ENCODE measurements around the gene ISOC2.
"Not testable (repeated sequence)": the region's sequence is repeated elsewhere in the genome, so short reads cannot be mapped to it uniquely, and the experiment has no call there.

ISOC2 gene

DNA sequence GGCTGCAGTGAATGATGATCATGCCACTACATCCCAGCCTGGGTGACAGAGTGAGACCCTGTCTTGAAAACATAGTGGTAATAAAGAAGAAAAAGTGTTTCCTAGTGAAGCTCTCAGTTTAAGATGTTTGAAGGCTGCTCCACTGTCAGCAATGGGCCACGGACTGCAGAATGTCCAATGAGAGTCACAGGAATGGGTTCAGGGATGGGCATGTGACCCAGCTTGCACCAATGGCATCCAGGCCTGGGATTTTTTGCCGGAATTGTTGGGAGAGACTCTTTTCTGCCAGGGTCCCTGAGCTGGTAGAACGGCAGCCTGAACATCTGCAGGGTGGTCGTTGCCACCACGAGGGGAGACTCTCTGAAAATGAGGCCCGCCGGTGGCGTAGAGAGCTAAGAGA is 24.6 kb downstream of the ISOC2 start:
- no peak for DNase-seq

DNA sequence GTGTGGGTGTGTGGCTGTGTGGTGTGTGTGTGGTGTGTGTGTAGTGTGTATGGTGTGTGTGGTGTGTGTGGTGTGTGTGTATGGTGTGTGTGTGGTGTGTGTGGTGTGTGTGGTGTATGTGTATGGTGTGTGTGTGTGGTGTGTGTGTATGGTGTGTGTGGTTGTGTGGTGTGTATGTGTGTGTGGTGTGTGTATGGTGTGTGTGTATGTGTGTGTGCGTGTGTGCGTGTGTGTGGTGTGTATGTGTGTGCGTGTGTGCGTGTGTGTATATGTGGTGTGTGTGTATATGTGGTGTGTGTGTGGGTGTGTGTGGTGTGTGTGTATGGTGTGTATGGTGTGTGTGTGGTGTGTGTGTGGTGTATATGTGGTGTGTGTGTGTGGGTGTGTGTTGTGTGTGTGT is 26.4 kb downstream of the ISOC2 start:
- DNase-seq, result no peak

- no peak for DNase-seq
Measured at GRCh38 chr19:55434356-55434919, 27.0 kb downstream of the ISOC2 start.

- no peak for DNase-seq
Measured at GRCh38 chr19:55433292-55433691, 28.1 kb downstream of the ISOC2 start.

DNA sequence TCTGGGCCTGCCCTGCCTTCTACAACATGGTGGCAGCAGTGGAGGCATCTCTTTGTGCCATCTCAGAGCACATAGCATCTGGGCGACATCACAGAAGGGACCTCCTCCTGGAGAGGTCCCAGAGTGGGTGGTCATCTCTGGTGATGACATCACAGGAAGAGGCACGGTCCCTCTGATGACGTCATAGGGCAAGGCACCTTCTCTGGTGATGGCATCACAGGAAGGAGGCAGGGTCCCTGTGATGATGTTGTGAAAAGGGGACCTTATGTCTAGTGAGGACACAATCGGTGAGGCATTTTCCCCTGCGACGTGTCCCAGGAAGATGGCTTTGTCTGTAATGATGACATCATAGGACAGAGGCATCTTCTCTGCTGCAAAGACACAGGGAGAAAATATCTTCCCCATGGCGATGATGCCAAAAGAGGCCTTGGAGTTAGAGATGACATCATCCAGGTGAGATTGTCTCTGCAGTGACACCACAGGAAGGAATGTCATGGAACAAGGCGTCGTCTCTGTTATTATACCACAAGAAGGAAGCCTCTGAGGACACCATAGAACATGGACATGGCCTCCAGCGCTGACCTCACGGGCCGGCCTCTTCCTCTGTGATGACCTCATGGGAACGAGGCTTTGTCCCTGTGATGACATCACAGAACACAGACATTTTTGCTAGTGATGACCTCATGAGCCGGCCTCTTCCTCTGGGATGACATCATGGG is 29.0 kb downstream of the ISOC2 start:
- DNase-seq, result no peak

- DNase-seq, result no peak
Measured at GRCh38 chr19:55431183-55431582, 30.3 kb downstream of the ISOC2 start.

GRCh38 chr19:55426042-55426441 is 35.4 kb downstream of the ISOC2 start:
- no peak for DNase-seq

- DNase-seq, result no peak
Measured at GRCh38 chr19:55424518-55424917, 36.9 kb downstream of the ISOC2 start.

- no peak for DNase-seq
Measured at GRCh38 chr19:55423225-55424005, 38.0 kb downstream of the ISOC2 start.

DNA sequence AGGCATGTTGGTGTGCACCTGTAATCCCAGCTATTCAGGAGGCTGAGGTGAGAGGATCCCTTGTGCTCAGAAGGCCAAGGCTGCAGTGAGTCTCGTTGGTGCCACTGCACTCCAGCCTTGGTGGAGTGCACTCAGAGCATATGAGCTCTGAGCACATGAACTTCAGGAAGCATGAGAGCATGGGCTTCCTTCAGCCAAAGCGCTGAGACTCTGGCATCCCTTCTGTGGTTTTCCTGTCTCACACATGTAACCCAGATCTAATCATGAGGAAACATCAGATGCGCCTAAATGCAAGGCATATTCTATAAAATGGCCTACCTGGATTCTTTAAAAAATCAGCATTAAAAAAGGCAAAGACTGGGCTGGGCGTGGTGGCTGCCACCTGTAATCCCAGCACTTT is 40.2 kb downstream of the ISOC2 start:
- not testable (repeated sequence) for DNase-seq

DNA sequence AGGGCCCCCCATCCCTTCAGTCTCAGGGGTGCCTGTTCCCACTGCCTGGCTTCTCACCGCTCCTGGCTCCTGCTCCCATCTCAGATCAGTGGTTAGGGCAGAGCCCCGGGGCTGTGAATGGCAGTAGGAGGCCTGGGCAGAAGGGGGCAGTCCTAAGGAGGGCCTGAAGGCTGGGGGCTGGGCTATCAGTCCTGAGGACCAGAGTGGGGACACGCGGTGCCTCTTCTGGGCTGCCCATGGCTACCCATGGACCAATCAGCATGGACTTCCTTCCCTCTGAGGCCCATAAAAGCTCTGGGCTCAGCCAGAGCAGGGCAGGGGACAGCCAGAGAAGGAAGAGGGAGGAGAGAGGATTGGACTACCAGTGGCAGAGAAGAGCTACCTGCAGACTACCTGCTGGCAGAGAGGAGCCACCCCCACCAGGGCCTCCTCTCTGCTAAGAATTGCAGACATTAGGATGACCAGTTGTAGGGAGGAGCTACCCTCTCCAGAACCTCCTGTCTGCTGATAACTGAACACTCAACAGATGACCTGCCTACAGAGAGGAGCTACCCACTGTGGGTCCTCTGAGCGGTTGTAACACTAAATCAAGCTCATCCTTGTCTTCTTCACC is 41.7 kb downstream of the ISOC2 start:
- no peak for DNase-seq

DNA sequence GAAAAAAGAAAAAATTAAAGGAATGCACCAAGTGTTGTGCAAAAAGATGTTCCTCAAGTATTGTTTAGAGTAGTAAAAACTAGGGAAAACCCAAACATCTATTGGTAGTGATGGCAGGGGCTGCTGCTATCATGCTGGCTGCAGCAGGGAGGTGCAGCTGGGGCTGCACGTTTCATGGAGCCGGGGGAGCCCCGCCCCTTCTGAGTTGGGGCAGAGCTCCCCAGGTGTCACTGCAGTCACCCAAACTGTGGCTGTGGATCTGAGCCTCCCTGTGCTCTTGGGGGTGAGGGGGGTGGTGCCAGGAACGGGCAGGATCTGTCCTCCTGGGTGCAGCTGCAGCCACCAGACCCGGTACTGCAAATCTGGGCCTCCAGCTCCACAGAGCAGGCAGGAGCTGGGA is 42.3 kb downstream of the ISOC2 start:
- no peak for DNase-seq

DNA sequence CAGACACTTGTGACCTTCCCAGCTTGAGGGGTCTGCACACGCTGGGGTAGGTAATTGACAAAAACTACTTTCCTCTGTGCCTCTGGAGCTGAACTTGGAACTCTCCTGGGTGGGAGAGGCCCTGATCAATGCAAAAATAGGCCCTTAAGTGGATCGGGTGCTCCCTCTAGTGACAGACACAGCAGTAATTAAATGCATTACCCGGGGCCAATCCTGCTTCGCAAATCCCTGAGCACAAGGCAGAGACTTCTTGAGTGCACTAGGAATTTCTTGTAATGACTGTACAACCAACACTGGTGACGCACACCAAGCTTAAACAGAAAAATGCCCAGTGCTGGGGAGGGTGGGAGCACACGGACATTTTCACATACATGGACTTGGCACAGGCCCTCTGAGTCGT is 43.3 kb downstream of the ISOC2 start:
- DNase-seq, result no peak

DNA sequence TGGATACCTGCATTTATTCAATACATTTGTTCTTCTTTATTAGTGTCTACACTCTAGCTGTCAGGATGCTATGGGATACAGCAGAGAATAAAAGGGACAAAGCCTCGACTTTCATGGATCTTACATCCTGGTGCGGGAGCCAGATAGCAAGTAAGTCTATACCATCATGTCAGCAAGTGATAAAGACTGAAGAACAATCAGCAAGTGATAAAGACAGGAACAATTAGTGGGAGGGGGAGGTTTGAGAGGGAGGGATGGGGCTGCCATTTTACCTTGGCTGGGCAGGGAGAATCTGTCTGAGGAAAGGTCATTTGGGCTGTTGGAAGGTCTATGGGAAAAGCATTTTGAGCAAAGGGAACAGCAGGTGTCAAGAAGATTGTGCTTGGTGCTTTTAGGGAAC is 51.3 kb downstream of the ISOC2 start:
- no peak for DNase-seq

GRCh38 chr19:55409179-55409578 is 52.3 kb downstream of the ISOC2 start:
- DNase-seq, result not testable (repeated sequence)

DNA sequence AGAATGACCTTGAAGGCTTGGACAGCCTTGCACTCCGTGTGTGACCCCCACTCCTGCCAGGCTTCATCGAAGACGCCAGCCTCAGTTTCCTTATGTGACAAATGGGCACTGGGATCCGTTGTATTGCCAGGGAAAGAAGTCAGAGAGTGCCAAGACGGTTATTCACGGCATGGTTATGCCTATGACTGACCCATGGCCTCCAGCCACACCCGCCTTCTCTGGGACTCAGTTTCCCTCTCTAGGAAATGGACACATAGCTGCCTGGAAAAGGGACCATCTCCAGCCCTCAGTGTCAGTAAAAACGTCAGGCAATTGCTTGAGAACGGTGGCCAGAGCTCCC is 52.9 kb downstream of the ISOC2 start:
- no peak for DNase-seq

DNA sequence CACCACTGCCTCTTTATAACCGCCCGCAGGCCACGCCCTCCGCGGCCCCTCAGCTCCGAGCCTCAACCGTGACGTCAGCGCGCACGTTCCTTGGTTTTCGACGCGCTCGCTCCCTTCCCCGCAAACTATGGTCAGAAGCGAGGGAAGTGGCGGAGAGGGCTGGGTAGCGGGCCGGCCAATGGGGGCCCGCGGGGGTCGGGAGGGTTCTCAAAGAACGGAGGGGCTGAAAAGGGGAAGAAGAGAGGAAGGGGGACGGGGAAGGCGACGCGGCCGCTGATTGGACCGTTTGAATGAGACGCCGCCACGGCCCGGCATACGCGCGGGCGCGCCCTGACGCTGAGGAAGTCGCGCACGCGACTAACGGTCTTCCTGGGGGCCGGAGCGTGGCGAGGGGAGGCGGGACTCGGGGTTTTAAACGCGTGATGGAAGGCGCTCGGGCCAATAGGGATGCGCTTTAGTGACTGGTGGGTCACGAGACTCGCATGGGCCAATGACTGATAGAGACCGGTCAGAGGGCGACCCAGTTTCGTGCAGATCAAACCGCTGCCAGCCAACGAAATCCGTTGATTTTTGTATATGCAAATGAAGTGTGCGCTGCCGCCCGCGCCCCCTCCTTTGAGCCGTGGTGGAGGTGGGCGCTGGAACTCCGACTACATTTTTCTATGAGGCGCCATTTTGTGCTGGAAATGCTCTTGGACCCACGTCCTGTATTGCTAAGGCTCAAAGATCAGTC is 53.5 kb downstream of the ISOC2 start:
- DNase-seq, result peak; percentile 97

- DNase-seq, result not testable (repeated sequence)
Measured at GRCh38 chr19:55407550-55407799, 54.0 kb downstream of the ISOC2 start, which contains the start of gene UBE2S. TSS of gene UBE2S (minus strand) at chr19:55407788. CDS start at chr19:55407589, 199 bp downstream.

DNA sequence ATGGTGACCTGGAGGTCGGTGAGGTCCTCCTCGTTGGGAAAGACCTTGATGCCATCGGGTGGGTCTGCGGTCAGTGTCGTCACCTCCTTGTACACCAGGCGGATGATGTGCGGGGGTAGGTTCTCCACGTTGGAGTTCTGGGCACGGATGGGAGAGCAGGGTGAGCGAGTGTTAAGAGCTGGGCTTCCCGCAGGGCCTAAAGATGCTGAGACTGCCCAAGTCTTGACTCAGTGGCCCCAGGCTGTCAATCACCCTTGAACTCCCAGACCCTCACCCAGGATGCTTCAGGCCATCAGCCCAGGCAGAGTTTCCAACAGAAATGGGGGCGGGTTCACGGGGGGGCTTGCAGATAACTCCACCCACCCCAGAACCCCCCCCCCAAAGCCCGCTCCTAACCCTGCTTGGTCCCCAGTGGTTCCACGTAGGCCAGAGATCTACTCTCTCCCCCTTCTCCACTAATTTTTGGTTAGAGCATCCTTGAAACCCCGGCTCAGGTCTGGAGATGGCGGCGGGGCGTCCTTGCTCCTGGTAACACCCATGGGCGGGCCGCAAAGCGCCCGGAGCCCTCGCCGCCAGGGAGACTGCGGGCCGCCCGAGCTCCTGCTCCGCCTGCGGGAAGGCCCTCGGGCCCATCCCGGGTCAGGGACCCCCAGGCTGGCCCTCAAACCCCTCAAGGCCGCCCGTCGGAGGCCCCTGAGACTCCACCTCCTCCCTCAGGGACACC is 54.5 kb downstream of the ISOC2 start:
- no peak for DNase-seq

DNA sequence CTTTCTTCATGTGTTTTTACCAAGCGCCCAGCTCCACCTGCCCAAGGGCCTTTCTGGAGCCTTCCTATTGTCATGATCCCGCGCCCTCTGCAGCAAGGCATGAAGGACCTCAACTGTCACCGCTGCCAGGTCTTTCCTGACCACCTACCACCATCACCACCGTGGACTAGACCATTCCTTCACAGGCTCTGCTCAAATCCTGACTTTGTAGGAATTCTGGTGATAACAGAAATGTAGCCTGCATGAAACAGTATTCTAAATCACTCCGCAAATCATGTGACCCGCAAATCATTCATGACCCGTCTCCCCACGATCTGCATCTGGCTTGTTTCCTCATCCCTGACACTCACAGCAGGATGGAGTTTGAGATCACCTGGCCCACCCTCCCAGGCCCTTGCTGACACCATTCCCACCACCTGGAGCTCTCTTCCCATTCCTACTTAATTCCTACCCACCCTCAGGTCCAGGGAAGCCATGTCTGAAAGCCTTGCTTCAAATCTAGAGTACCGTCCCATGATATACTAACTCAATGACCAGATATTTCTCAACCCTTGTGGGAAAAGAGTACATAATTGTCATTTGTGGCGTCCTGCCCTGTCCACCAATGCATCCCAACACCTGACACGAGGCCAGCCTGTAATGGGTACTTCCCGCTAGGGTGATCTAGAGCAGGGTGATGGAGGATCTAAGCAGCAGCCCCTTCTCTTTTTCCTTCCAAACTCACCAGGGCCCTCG is 55.2 kb downstream of the ISOC2 start:
- DNase-seq, result no peak

GRCh38 chr19:55405638-55406037 is 55.8 kb downstream of the ISOC2 start:
- no peak for DNase-seq
